Testis (tissue), 2 donors: ENCODE results near the gene SCYL2.

Experiments used
- CTCF ChIP-seq, 3 experiments: fragments of 450-650 bp in 2 of 3; fragments of 200-600 bp in 1 of 3; sonication (generic) in 1 of 3; IDR thresholded peaks; one replicate each; pipeline ENCODE4 v1.5.1; 2016 to 2019; ENCODE audit warnings: antibody characterized with exemption in 3 of 3, mild to moderate bottlenecking in 2 of 3, moderate library complexity in 1 of 3
- POLR2A ChIP-seq: fragments of 450-650 bp; IDR thresholded peaks from one replicate; pipeline ENCODE4 v1.6.1; 2017; ENCODE audit warnings: antibody characterized with exemption, mild to moderate bottlenecking, moderate library complexity

DNA sequence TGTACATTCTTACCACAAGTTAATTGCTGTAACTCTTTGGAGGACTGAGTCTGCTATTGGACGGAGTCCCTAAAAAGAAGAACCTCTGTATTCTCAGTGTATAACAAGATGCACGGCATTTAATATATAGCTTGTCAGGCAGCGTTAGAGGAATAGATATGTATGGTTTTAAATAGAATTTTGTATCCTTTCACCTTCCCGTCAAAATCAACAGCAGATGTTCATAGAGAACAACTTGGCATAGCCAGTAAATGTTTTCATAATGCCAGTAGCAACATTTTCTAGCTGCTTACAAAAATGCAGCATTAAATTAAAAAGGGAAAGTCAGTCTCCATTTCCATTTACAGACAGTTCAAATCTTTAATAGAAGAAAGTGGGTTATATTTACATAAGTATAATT is 6.8 kb downstream of the SCYL2 start:
- TF ChIP-seq CTCF (IDR thresholded peaks at IDR 0.05) (no peak), POLR2A (no peak)
